ENCODE measurements around the gene POLN. TPM values are rescaled to one million over a fixed set of nuclear protein-coding genes. Genes with fewer than 3 reads are reported as not detected.
"Not testable (repeated sequence)": the region's sequence is repeated elsewhere in the genome, so short reads cannot be mapped to it uniquely, and the experiment has no call there.

Gene POLN
- total RNA-seq, 2 donors from 2014 or later: 2.4 to 6.3 TPM

- DNase-seq (no peak), ATAC-seq (no peak)
- intact Hi-C loops (cut with DNase I): loop anchor here in 1 of 2 donors (10.0 kb wide), 1 partner anchor 169 kb away; the partner anchor contains the start of genes CFAP99 and ZFYVE28
Measured at GRCh38 chr4:2245787-2246275, 3.9 kb upstream of the POLN start.

GRCh38 chr4:2245057-2245786, 3.3 kb upstream of the POLN start:
- no peak for ATAC-seq
- intact Hi-C loops (cut with DNase I): loop anchor here in 1 of 2 donors (10.0 kb wide), 1 partner anchor 170 kb away; the partner anchor contains the start of genes CFAP99 and ZFYVE28
- DNase-seq: no peak

GRCh38 chr4:2243681-2244380, 1.9 kb upstream of the POLN start:
- ATAC-seq: peak; percentile 12 to 20
- intact Hi-C loops (cut with DNase I): loop anchor here in 1 of 2 donors (10.0 kb wide), 1 partner anchor 171 kb away; the partner anchor contains the start of genes CFAP99 and ZFYVE28

GRCh38 chr4:2241003-2241402, 918 bp downstream of the POLN start:
- DNase-seq (no peak), ATAC-seq (no peak)
- intact Hi-C loops (cut with DNase I): loop anchor here in 1 of 2 donors (10.0 kb wide), 1 partner anchor 174 kb away; the partner anchor contains the start of genes CFAP99 and ZFYVE28

More at GRCh38 chr4:2243681-2244380, 1.9 kb upstream of the POLN start:
- peak; percentile 59 for DNase-seq

GRCh38 chr4:2236944-2237666, 4.8 kb downstream of the POLN start:
- intact Hi-C loops (cut with DNase I): no loop called here
- no peak for ATAC-seq

GRCh38 chr4:2231082-2231481, 10.8 kb downstream of the POLN start:
- ATAC-seq (no peak), DNase-seq (no peak)
- intact Hi-C loops (cut with DNase I): no loop called here

More at GRCh38 chr4:2236944-2237666, 4.8 kb downstream of the POLN start:
- DNase-seq: no peak

GRCh38 chr4:2226261-2226660, 15.7 kb downstream of the POLN start:
- ATAC-seq (no peak), DNase-seq (no peak)
- intact Hi-C loops (cut with DNase I): no loop called here

GRCh38 chr4:2222838-2223237, 19.1 kb downstream of the POLN start:
- intact Hi-C loops (cut with DNase I): loop anchor here (5.0 kb wide), 2 partner anchors 204 to 239 kb away; no protein-coding TSS in a partner anchor
- DNase-seq (no peak), ATAC-seq (no peak)

GRCh38 chr4:2221378-2221777, 20.5 kb downstream of the POLN start:
- DNase-seq, ATAC-seq: not testable (repeated sequence)
- intact Hi-C loops (cut with DNase I): loop anchor here (5.0 kb wide), 2 partner anchors 206 to 241 kb away; no protein-coding TSS in a partner anchor

GRCh38 chr4:2220016-2220630, 21.8 kb downstream of the POLN start:
- intact Hi-C loops (cut with DNase I): loop anchor here (5.0 kb wide), 2 partner anchors 207 to 242 kb away; no protein-coding TSS in a partner anchor
- ATAC-seq: peak; percentile 88 to 95
- peak; percentile 69 for DNase-seq

- DNase-seq (no peak), ATAC-seq (no peak)
- intact Hi-C loops (cut with DNase I): loop anchor here in 1 of 2 donors (2.0 kb wide), 1 partner anchor 222 kb away; no protein-coding TSS in a partner anchor
Measured at GRCh38 chr4:2219233-2219760, 22.6 kb downstream of the POLN start.

- intact Hi-C loops (cut with DNase I): loop anchor here in 1 of 2 donors (2.0 kb wide), 1 partner anchor 222 kb away; no protein-coding TSS in a partner anchor
- no peak for DNase-seq
- ATAC-seq: no peak
Measured at GRCh38 chr4:2218436-2218835, 23.5 kb downstream of the POLN start.

GRCh38 chr4:2217726-2218125, 24.2 kb downstream of the POLN start:
- DNase-seq (no peak), ATAC-seq (no peak)
- intact Hi-C loops (cut with DNase I): loop anchor here in 1 of 2 donors (2.0 kb wide), 1 partner anchor 223 kb away; no protein-coding TSS in a partner anchor

- DNase-seq (no peak), ATAC-seq (no peak)
- intact Hi-C loops (cut with DNase I): no loop called here
Measured at GRCh38 chr4:2212831-2213230, 29.1 kb downstream of the POLN start.

GRCh38 chr4:2202789-2203188, 39.1 kb downstream of the POLN start:
- intact Hi-C loops (cut with DNase I); DNase-seq; ATAC-seq: not testable (repeated sequence)

- no peak for DNase-seq
- no peak for ATAC-seq
- intact Hi-C loops (cut with DNase I): no loop called here
Measured at GRCh38 chr4:2194496-2194895, 47.4 kb downstream of the POLN start.

- DNase-seq: no peak
- ATAC-seq: no peak
- intact Hi-C loops (cut with DNase I): no loop called here
Measured at GRCh38 chr4:2193326-2193725, 48.6 kb downstream of the POLN start.

- intact Hi-C loops (cut with DNase I): no loop called here
- no peak for ATAC-seq
- DNase-seq: no peak
Measured at GRCh38 chr4:2186865-2187172, 55.1 kb downstream of the POLN start.

Data from left cardiac atrium (tissue), 4 donors.